Neuronal stem cell (in vitro differentiated cells): ENCODE measurements around the gene GOPC.

Experiments used
- DNase-seq: peaks from one replicate; pipeline ENCODE4 v3.0.0-alpha.2; 2013; ENCODE audit warnings: low spot score
- H2AFZ ChIP-seq: one replicate; pipeline ENCODE4 v1.6.1; 2013; ENCODE audit warnings: mild to moderate bottlenecking, low read length, inconsistent platforms
- H2AK5ac ChIP-seq: 2 replicates; pipeline ENCODE4 v1.6.1; 2013; ENCODE audit warnings: low read depth, mild to moderate bottlenecking, inconsistent platforms, low read length, moderate library complexity, mixed read lengths
- H2BK120ac ChIP-seq: 2 replicates; pipeline ENCODE4 v1.6.1; 2013; ENCODE audit warnings: low read depth, mild to moderate bottlenecking, inconsistent platforms, low read length, moderate library complexity, mixed read lengths
- H2BK12ac ChIP-seq: one replicate; pipeline ENCODE4 v1.6.1; 2013; ENCODE audit warnings: low read length, inconsistent platforms
- H2BK15ac ChIP-seq: 2 replicates; pipeline ENCODE4 v1.6.1; 2013; ENCODE audit warnings: mild to moderate bottlenecking, low read length, inconsistent platforms, mixed read lengths
- H2BK5ac ChIP-seq: one replicate; pipeline ENCODE4 v1.6.1; 2013; ENCODE audit warnings: inconsistent platforms, mild to moderate bottlenecking, low read length, moderate library complexity
- H3K14ac ChIP-seq: one replicate; pipeline ENCODE4 v1.6.1; 2013; ENCODE audit warnings: low read length, inconsistent platforms
- H3K18ac ChIP-seq: 2 replicates; pipeline ENCODE4 v1.6.1; 2013; ENCODE audit warnings: low read length, inconsistent platforms
- H3K23ac ChIP-seq: 2 replicates; pipeline ENCODE4 v1.6.1; 2013; ENCODE audit warnings: low read depth, mild to moderate bottlenecking, mixed read lengths, low read length, inconsistent platforms; ENCODE audit not compliant: poor library complexity
- H3K27ac ChIP-seq: replicated peaks from 3 replicates; pipeline ENCODE4 v1.5.1; 2013; ENCODE audit warnings: low read length, inconsistent platforms
- H3K27me3 ChIP-seq, 3 experiments: 2 replicates each; pipeline ENCODE4 v1.6.1; 2013; ENCODE audit warnings: low read length in 3 of 3, mild to moderate bottlenecking in 2 of 3, inconsistent platforms in 1 of 3, low read depth in 1 of 3, mixed read lengths in 1 of 3, moderate library complexity in 1 of 3; ENCODE audit not compliant: control insufficient read depth in 3 of 3, insufficient read depth in 3 of 3
- H3K36me3 ChIP-seq, 2 donors: replicated peaks in 1 of 2; 2 replicates each; pipeline ENCODE4 v1.6.1; 2013; ENCODE audit warnings: low read length in 2 of 2; ENCODE audit not compliant: control insufficient read depth in 2 of 2, insufficient read depth in 2 of 2
- H3K4ac ChIP-seq: 2 replicates; pipeline ENCODE4 v1.6.1; 2013; ENCODE audit warnings: inconsistent platforms, mild to moderate bottlenecking, low read length, moderate library complexity
- H3K4me1 ChIP-seq, 2 donors: 1 replicate in 1 of 2; 2 replicates in 1 of 2; pipeline ENCODE4 v1.6.1; 2013; ENCODE audit warnings: low read length in 2 of 2, low read depth in 1 of 2; ENCODE audit not compliant: control insufficient read depth in 2 of 2, insufficient read depth in 1 of 2
- H3K4me2 ChIP-seq: one replicate; pipeline ENCODE4 v1.6.1; 2013; ENCODE audit warnings: mild to moderate bottlenecking, low read length, inconsistent platforms; ENCODE audit not compliant: insufficient read depth, poor library complexity, severe bottlenecking
- H3K4me3 ChIP-seq, 2 donors: 2 replicates each; pipeline ENCODE4 v1.5.1; 2013; ENCODE audit warnings: low read length in 2 of 2, mild to moderate bottlenecking in 2 of 2, inconsistent platforms in 1 of 2, moderate library complexity in 1 of 2
- H3K79me1 ChIP-seq: one replicate; pipeline ENCODE4 v1.6.1; 2013; ENCODE audit warnings: low read depth, mild to moderate bottlenecking, inconsistent platforms, low read length, moderate library complexity
- H3K9ac ChIP-seq: one replicate; pipeline ENCODE4 v1.6.1; 2013; ENCODE audit warnings: mild to moderate bottlenecking, low read depth, low read length, inconsistent platforms; ENCODE audit not compliant: poor library complexity
- H3K9me3 ChIP-seq, 2 donors: replicated peaks in 1 of 2; 2 replicates each; pipeline versions ENCODE3 to v1.6.1; 2013; ENCODE audit warnings: low read length in 2 of 2, mild to moderate bottlenecking in 2 of 2, inconsistent platforms in 1 of 2, low read depth in 1 of 2, mixed read lengths in 1 of 2, moderate library complexity in 1 of 2; ENCODE audit not compliant: control insufficient read depth in 2 of 2, insufficient read depth in 1 of 2
- H4K8ac ChIP-seq: one replicate; pipeline ENCODE4 v1.6.1; 2013; ENCODE audit warnings: low read depth, mild to moderate bottlenecking, inconsistent platforms, low read length, moderate library complexity
- H4K91ac ChIP-seq: one replicate; pipeline ENCODE4 v1.6.1; 2013; ENCODE audit warnings: low read length, low read depth, mild to moderate bottlenecking, inconsistent platforms; ENCODE audit not compliant: poor library complexity
- WGBS, 2 donors: extraction: QIAGEN DNeasy Blood & Tissue Kit; methylation state at CpG; one replicate each; pipeline ENCODE4 v1.1.7; 2013; ENCODE audit warnings: missing lambda C conversion rate in 2 of 2, mixed read lengths in 1 of 2; ENCODE audit not compliant: insufficient read length in 2 of 2, insufficient replicate concordance in 1 of 2; ENCODE audit errors: extremely low coverage in 2 of 2; 5-methylcytosine and 5-hydroxymethylcytosine counted together

Gene GOPC

GRCh38 chr6:117531809-117532725 lies 70.2 kb downstream of the GOPC start:
- Histone ChIP-seq H3K4ac (no peak overlapping the region), H3K4me3 (no peak overlapping the region), H2AFZ (peak overlapping the region; percentile 43), H3K9me3 (no peaks in the 10 kb centered on the region), H3K14ac (no peak overlapping the region), H3K27me3 (no peaks in the 10 kb centered on the region), H2BK15ac (no peak overlapping the region), H3K9ac (no peak overlapping the region), H4K8ac (no peak overlapping the region), H2AK5ac (no peak overlapping the region), H2BK120ac (no peak overlapping the region), H3K27ac (no peak overlapping the region), H3K4me2 (no peak overlapping the region), H3K4me1 (peaks cover 2 to 4% of the 10 kb centered on the region in 2 donors), H3K18ac (no peak overlapping the region), H2BK12ac (no peak overlapping the region), H4K91ac (no peak overlapping the region), H2BK5ac (no peak overlapping the region), H3K36me3 (no peaks in the 10 kb centered on the region), H3K23ac (no peak overlapping the region), H3K79me1 (no peaks in the 10 kb centered on the region)
- WGBS, 2 donors = no CpG with 5 or more reads among the region's 5 CpGs
- no peak for DNase-seq

- Histone ChIP-seq H4K8ac (no peak overlapping the region), H4K91ac (no peak overlapping the region), H3K9me3 (no peaks in the 10 kb centered on the region), H2BK12ac (no peak overlapping the region), H3K4me2 (no peak overlapping the region), H3K4ac (no peak overlapping the region), H2BK120ac (no peak overlapping the region), H3K14ac (no peak overlapping the region), H3K4me3 (no peak overlapping the region), H2AK5ac (no peak overlapping the region), H2BK5ac (no peak overlapping the region), H2BK15ac (no peak overlapping the region), H3K27ac (no peak overlapping the region), H3K79me1 (no peaks in the 10 kb centered on the region), H3K18ac (no peak overlapping the region), H3K4me1 (peaks cover 2 to 4% of the 10 kb centered on the region in 2 donors), H3K9ac (no peak overlapping the region), H2AFZ (peak overlapping the region; percentile 43), H3K23ac (no peak overlapping the region), H3K27me3 (no peaks in the 10 kb centered on the region), H3K36me3 (no peaks in the 10 kb centered on the region)
- WGBS, 2 donors = no CpG with 5 or more reads among the region's 6 CpGs
- DNase-seq = no peak
Observed at GRCh38 chr6:117531346-117531745, 71.0 kb downstream of the GOPC start.

DNA sequence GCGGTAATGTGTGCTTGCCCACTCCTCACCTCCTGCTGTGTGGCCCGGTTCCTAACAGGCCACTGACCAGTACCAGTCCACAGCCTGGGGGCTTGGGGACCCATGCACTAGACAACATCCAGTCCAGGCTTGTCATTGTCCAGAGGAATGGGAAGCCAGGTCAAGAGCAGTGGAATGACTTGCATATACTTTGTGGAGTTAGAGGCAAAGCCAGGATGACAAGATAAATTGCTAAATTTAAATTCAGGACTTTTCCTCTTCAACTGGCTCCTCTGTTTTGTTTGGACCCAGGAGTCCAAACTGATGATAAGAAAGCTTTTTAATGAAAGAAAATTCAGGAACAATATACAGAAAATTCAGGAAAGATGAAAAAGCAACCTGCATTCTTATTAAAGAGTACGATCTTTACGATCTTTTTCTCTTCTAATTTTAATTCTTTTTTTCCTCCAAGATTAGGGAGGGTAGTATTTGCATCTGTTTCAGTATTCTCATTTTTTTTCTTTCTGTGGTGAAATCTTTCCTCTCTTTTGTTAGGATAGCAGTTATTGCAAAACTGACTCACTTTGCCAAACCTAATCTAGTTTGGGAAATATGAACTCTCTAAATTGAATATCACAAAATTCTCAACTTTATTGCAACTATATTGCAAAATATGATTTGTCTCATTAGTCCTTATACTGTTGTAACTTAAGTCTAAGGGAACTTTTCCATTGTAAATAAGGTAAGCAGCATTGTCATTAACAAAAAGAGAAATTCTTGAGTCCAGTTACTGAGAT lies 71.7 kb downstream of the GOPC start:
- Histone ChIP-seq H3K4me2 (no peak overlapping the region), H2BK120ac (no peak overlapping the region), H3K4me1 (peaks cover 2 to 4% of the 10 kb centered on the region in 2 donors), H2BK15ac (no peak overlapping the region), H3K9ac (no peak overlapping the region), H3K36me3 (no peaks in the 10 kb centered on the region), H2BK5ac (no peak overlapping the region), H2AFZ (no peak overlapping the region), H4K91ac (no peak overlapping the region), H4K8ac (no peak overlapping the region), H3K23ac (peak overlapping the region; percentile 75), H3K18ac (no peak overlapping the region), H3K27me3 (no peaks in the 10 kb centered on the region), H2AK5ac (no peak overlapping the region), H3K27ac (no peak overlapping the region), H2BK12ac (no peak overlapping the region), H3K14ac (no peak overlapping the region), H3K79me1 (no peaks in the 10 kb centered on the region), H3K9me3 (no peaks in the 10 kb centered on the region), H3K4ac (no peak overlapping the region), H3K4me3 (no peak overlapping the region)
- WGBS, 2 donors = no CpG with 5 or more reads among the region's 4 CpGs
- DNase-seq = no peak

GRCh38 chr6:117525607-117526006 lies 76.7 kb downstream of the GOPC start:
- Histone ChIP-seq H3K4me2 (no peak overlapping the region), H3K14ac (no peak overlapping the region)

More at GRCh38 chr6:117525607-117526006, 76.7 kb downstream of the GOPC start:
- Histone ChIP-seq H3K9me3 (no peaks in the 10 kb centered on the region), H3K79me1 (no peaks in the 10 kb centered on the region), H3K36me3 (no peaks in the 10 kb centered on the region), H3K9ac (no peak overlapping the region), H3K4me3 (no peak overlapping the region), H2BK12ac (no peak overlapping the region), H2BK120ac (no peak overlapping the region), H3K27me3 (no peaks in the 10 kb centered on the region), H3K4me1 (peaks cover 0 to 2% of the 10 kb centered on the region in 2 donors), H2BK5ac (no peak overlapping the region), H2BK15ac (no peak overlapping the region), H2AFZ (no peak overlapping the region), H3K18ac (no peak overlapping the region), H3K23ac (no peak overlapping the region), H2AK5ac (no peak overlapping the region), H4K8ac (no peak overlapping the region), H3K27ac (no peak overlapping the region), H3K4ac (no peak overlapping the region), H4K91ac (no peak overlapping the region)
- no CpG with 5 or more reads among the region's 2 CpGs for WGBS, 2 donors
- no peak for DNase-seq
